ENCODE measurements around the gene JAKMIP1. TPM values are rescaled to one million over a fixed set of nuclear protein-coding genes. Genes with fewer than 3 reads are reported as not detected.

JAKMIP1 gene
- total RNA-seq, 1 donor from 2014 or later: 0.13 TPM

DNA sequence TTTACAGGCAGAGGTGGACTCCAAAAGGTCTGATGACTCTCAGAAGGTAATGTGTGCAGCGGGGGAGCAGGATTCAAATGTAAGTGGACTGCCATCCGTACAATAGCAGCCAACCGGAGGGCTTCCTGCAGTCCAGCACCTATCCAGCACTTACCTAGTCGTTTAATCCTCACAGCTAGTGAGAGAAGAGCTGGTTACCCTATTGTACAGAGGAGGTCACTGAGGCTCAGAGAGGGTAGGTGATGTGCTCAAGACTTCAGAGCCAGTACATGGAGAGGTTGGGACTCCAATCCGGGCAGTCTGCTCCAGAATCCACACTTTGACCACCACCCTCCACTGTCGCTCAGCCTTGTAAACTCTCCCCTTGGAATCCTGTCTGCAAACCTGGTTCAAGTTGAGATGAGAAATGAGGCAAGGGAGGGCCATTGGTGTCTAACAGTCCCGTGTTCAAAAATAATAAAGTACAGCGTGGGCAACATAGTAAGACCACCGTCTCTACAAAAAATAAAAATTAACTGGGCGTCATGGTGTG lies 22.5 kb upstream of the JAKMIP1 start:
- no peak overlapping the region for H3K4me3 Mint-ChIP-seq
- intact Hi-C loops (cut with micrococcal nuclease): no loop called here
- no peak overlapping the region for H3K27ac Mint-ChIP-seq
- ChIA-PET POLR2A (no interaction called here), CTCF (no interaction called here)
- no peak for DNase-seq
- H3K9me3 Mint-ChIP-seq: no peaks in the 10 kb centered on the region
- TF ChIP-seq, protein P1, sequence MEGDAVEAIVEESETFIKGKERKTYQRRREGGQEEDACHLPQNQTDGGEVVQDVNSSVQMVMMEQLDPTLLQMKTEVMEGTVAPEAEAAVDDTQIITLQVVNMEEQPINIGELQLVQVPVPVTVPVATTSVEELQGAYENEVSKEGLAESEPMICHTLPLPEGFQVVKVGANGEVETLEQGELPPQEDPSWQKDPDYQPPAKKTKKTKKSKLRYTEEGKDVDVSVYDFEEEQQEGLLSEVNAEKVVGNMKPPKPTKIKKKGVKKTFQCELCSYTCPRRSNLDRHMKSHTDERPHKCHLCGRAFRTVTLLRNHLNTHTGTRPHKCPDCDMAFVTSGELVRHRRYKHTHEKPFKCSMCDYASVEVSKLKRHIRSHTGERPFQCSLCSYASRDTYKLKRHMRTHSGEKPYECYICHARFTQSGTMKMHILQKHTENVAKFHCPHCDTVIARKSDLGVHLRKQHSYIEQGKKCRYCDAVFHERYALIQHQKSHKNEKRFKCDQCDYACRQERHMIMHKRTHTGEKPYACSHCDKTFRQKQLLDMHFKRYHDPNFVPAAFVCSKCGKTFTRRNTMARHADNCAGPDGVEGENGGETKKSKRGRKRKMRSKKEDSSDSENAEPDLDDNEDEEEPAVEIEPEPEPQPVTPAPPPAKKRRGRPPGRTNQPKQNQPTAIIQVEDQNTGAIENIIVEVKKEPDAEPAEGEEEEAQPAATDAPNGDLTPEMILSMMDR (IDR thresholded peaks at IDR 0.05): no peak
- H3K27me3 Mint-ChIP-seq: peaks cover 37% of the 10 kb centered on the region
- no peaks in the 10 kb centered on the region for H3K36me3 Mint-ChIP-seq (ENCODE audit: low read depth)
- H3K4me1 Mint-ChIP-seq: no peaks in the 10 kb centered on the region
- ATAC-seq (ENCODE audit: low read depth): no peak

DNA sequence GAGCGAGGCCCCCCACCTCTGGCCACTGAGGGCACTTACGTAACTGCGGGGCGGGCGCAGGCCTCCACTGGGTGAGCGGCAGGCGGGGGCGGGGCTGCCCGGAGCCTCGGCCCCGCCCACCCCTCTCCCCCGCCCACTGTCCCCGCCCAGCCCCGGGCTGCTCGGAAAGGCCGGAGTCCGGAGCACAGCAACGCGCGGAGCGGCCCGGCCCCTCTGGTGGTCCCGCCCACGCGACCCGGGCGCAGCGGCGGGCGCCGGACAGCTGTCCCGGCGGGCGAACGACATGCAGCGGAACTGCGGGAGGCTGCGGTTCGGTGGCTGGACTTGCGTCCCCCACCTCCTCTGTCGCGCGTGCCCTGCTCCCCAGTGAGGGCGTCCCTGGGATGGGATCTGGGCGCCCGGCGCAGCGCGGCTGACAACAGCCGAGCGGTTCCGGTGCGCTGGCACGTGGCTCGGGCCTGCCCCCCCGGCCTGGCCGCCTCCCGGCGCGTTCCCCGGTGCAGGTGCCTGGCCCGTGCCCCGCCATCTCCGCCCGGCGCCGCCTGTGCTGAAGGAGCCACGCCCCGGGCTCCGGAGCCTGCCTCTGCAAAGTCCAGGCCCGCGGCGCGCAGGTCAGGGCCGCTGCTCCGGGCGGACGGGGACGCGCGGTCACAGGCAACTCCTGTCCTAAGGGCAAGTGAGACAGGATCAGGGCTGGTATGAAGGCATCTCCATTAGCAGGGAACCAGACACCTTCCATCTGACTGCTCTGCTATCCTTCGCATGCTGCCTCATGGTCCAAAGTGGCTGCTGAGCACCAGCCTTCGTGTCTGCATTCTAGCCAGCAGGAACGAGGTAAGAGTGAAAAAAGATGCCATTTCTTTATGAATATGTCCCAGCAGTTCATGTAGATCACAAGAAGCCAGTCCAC lies 21.8 kb upstream of the JAKMIP1 start:
- intact Hi-C loops (cut with micrococcal nuclease): no loop called here
- DNase-seq: no peak
- peak; percentile 37 for ATAC-seq (ENCODE audit: low read depth)
- CTCF ChIA-PET: no interaction called here
- POLR2A ChIA-PET: no interaction called here
- H3K4me1 Mint-ChIP-seq: no peaks in the 10 kb centered on the region
- H3K27me3 Mint-ChIP-seq: peaks cover 37% of the 10 kb centered on the region
- TF ChIP-seq, protein P1 (IDR thresholded peaks at IDR 0.05): no peak
- no peak overlapping the region for H3K4me3 Mint-ChIP-seq
- no peak overlapping the region for H3K27ac Mint-ChIP-seq
- H3K9me3 Mint-ChIP-seq: no peaks in the 10 kb centered on the region
- H3K36me3 Mint-ChIP-seq (ENCODE audit: low read depth): no peaks in the 10 kb centered on the region

DNA sequence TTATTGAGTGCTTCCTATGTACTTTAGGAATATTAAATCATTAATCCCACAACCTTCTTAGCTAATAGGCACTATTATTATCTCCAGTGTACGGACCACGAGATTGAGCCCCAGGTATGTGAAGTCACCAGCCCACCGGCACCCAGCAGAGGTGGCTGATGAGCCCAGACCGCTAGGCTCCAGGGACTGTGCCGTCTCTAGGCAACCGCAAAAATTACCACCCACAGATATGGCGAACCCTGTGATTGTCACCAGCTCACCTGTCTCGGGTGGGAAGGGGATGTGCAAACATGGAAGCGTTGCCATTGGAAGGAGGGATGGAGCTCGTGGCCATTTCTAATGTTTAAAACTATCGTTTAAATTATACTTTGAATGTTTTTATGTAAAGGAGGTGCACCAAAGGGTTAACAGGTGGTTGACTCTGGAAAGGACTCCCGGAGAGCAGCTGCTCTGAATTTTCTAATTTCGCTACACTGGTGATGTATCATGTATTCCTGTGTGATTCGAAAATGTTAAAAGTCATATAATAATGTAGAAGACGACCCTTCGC lies 21.0 kb upstream of the JAKMIP1 start:
- ChIA-PET POLR2A (no interaction called here), CTCF (no interaction called here)
- no peaks in the 10 kb centered on the region for H3K4me1 Mint-ChIP-seq
- DNase-seq (no peak), ATAC-seq (ENCODE audit: low read depth) (no peak)
- intact Hi-C loops (cut with micrococcal nuclease): no loop called here
- H3K36me3 Mint-ChIP-seq (ENCODE audit: low read depth): no peaks in the 10 kb centered on the region
- H3K9me3 Mint-ChIP-seq: peaks cover 2% of the 10 kb centered on the region
- H3K27me3 Mint-ChIP-seq: peaks cover 37% of the 10 kb centered on the region
- TF ChIP-seq, protein P1 (IDR thresholded peaks at IDR 0.05): no peak
- H3K4me3 Mint-ChIP-seq: no peak overlapping the region
- no peak overlapping the region for H3K27ac Mint-ChIP-seq

DNA sequence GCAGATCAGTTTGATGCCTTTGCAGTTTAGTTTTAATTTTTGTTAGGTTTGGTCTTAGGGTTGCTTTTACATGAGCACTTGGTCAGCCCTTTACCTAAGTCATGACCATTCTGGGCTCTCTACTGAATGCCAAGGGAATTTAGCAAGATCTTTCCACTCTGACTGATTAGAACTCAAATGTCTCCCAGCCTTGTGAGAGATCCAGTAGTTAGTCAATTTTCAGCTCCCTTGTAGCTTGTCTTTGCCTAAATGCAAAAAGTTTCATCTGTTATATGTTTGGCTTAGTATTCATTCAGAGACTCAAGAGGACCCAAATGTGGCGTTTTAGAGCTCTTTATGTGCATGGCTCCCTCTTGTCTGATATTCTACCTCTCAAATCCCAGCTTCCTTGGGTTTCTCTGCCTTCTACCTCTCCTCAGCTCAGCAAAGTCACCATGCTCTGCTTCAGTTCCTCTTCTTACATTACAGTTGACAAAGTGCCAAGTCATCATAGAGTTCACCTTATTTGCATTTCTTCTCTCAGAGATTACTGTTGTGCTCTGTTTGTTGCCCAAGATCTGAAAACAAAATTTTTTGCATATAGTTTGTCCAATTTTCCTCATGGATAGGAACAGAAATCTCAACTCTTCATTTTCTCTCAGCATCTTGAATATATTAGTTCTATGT lies 17.5 kb upstream of the JAKMIP1 start:
- no peak for ATAC-seq (ENCODE audit: low read depth)
- Mint-ChIP-seq H3K4me1 (no peaks in the 10 kb centered on the region), H3K9me3 (peaks cover 10% of the 10 kb centered on the region), H3K27me3 (peaks cover 22% of the 10 kb centered on the region), H3K36me3 (ENCODE audit: low read depth) (no peaks in the 10 kb centered on the region), H3K4me3 (no peak overlapping the region), H3K27ac (no peak overlapping the region)
- TF ChIP-seq, protein P1 (IDR thresholded peaks at IDR 0.05): no peak
- ChIA-PET POLR2A (no interaction called here), CTCF (no interaction called here)
- intact Hi-C loops (cut with micrococcal nuclease): no loop called here
- no peak for DNase-seq

DNA sequence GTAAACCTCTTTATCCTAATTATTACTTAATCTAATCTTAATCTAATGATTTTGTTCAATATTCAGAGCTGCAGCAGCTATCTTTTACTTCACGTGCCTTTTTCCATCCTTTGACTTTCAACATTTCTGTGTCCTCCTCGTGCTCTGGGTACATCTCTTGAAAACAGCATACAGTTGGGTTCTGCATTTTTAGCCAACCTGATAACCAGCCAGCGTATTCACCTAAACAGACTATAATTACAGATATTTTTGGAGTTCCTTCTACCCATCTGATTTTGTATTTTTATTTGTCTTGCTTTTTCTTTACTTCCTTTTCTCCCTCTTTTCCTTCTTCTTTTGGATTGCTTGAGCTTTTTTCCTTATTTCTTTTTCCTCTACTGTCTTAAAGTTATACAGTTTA lies 16.2 kb upstream of the JAKMIP1 start:
- Mint-ChIP-seq H3K4me3 (no peak overlapping the region), H3K27me3 (peaks cover 16% of the 10 kb centered on the region), H3K9me3 (peaks cover 13% of the 10 kb centered on the region), H3K27ac (no peak overlapping the region), H3K36me3 (ENCODE audit: low read depth) (no peaks in the 10 kb centered on the region), H3K4me1 (no peaks in the 10 kb centered on the region)
- no peak for ATAC-seq (ENCODE audit: low read depth)
- DNase-seq: no peak
- TF ChIP-seq, protein P1 (IDR thresholded peaks at IDR 0.05): no peak
- intact Hi-C loops (cut with micrococcal nuclease): no loop called here
- POLR2A ChIA-PET: no interaction called here
- CTCF ChIA-PET: no interaction called here

Data from activated B cell treated with CpG ODN at 0.5 μM for 24 hours (primary cell).